Neural crest cell (in vitro differentiated cells): ENCODE data around the gene SPRED1. TPM values are rescaled to one million over a fixed set of nuclear protein-coding genes. Genes with fewer than 3 reads are reported as not detected.
A peak's percentile ranks its signal among the peaks of the same experiment; 100 is the strongest.

Source experiments
- DNase-seq: peaks from one replicate; pipeline ENCODE4 v3.0.0; 2021; ENCODE audit warnings: low read depth, mixed read lengths, low spot score
- H3K27ac Mint-ChIP-seq: one replicate; pipeline ENCODE4 v1.8.0; 2021; ENCODE audit warnings: mild to moderate bottlenecking, mixed read lengths; ENCODE audit not compliant: unreplicated experiment
- H3K27me3 Mint-ChIP-seq: 2 replicates; pipeline ENCODE4 v1.8.0; 2021; ENCODE audit warnings: low read depth, mild to moderate bottlenecking, mixed read lengths
- H3K36me3 Mint-ChIP-seq: 2 replicates; pipeline ENCODE4 v1.8.0; 2021; ENCODE audit warnings: low read depth, mild to moderate bottlenecking, mixed read lengths
- H3K4me1 Mint-ChIP-seq: 2 replicates; pipeline ENCODE4 v1.8.0; 2021; ENCODE audit warnings: mixed read lengths
- H3K4me3 Mint-ChIP-seq: one replicate; pipeline ENCODE4 v1.8.0; 2021; ENCODE audit warnings: mild to moderate bottlenecking, mixed read lengths
- H3K9me3 Mint-ChIP-seq: 2 replicates; pipeline ENCODE4 v1.8.0; 2021; ENCODE audit warnings: mixed read lengths
- long read RNA-seq: library from polyadenylated mRNA; unstranded; transcript quantifications from one replicate; pipeline ENCODE4 v2.0.0, GENCODE V29; 2020
- total RNA-seq: library from RNA; stranded (reverse); gene quantifications from 2 replicates; pipeline ENCODE4 v1.2.1, GENCODE V29; 2021
- TF ChIP-seq, protein P1 (sequence below): fragments of 200-600 bp; sonication (generic); conservative IDR thresholded peaks from 2 replicates; pipeline ENCODE4 v1.5.0; 2021; ENCODE audit warnings: antibody characterized with exemption, mild to moderate bottlenecking

SPRED1 gene
- 40.0 and 44.2 TPM in 2 replicates for total RNA-seq
- long read RNA-seq, partial matches to known transcripts: 0 of 14 reads
- long read RNA-seq, other reads (novel, unspliced or antisense): 14 of 14 reads

DNA sequence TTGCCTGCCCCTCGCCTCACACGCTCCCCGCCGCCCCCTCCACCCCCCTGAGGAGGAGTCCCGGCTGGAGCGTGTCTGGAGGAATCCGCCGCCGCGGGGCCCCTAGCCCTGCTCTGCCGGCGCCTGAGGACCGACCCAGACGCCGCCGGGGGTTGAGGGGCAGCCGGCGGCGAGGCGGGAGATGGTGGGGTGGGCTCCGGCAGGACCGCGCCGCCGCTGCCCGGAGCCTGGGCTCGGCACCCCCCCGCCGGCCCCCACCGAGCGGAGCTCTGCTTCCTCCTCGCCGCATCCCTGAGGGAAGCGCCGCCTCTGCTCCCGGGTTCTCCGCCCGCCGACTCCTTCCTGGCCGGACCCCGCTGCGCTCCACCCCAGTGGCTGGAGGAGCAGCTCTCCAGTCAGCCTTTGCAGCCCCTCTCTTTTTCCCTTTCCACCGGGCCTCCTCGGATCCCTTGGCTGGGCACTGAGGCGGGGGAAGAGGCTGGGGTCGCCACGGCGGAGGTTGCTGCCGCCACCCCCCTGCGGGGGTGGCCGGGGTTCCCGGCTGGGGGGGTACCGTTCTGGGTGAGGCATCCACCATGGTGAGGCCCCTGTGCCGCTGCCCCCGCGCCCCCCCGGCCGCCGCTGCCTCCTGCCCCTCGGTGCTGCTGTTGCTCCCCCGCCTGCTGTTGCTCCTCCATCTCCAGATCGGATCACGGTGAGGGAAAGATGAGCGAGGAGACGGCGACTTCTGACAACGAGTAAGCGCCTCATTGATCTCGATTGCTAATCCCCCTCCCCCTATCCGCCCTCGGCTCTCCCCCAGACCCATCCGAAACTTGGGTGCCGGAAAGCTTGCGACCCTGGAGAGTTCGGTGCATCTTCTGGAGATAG is at the start of gene SPRED1:
Gene SPRED1 (plus strand): TSS at position 356 of the 870 bp plus-strand sequence. CDS start 350 bp downstream, at position 706.
- Mint-ChIP-seq H3K27me3 (peaks cover 11% of the 10 kb centered on the region), H3K9me3 (no peaks in the 10 kb centered on the region), H3K27ac (peak within 1 kb of the TSS; percentile 98), H3K36me3 (peaks cover 3% of the 10 kb centered on the region), H3K4me3 (peak within 1 kb of the TSS; percentile 98), H3K4me1 (peaks cover 66% of the 10 kb centered on the region)
- TF ChIP-seq, protein P1, sequence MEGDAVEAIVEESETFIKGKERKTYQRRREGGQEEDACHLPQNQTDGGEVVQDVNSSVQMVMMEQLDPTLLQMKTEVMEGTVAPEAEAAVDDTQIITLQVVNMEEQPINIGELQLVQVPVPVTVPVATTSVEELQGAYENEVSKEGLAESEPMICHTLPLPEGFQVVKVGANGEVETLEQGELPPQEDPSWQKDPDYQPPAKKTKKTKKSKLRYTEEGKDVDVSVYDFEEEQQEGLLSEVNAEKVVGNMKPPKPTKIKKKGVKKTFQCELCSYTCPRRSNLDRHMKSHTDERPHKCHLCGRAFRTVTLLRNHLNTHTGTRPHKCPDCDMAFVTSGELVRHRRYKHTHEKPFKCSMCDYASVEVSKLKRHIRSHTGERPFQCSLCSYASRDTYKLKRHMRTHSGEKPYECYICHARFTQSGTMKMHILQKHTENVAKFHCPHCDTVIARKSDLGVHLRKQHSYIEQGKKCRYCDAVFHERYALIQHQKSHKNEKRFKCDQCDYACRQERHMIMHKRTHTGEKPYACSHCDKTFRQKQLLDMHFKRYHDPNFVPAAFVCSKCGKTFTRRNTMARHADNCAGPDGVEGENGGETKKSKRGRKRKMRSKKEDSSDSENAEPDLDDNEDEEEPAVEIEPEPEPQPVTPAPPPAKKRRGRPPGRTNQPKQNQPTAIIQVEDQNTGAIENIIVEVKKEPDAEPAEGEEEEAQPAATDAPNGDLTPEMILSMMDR: no peak
- DNase-seq: peak; percentile 31

- Mint-ChIP-seq H3K36me3 (no peaks in the 10 kb centered on the region), H3K27me3 (no peaks in the 10 kb centered on the region), H3K4me3 (no peak overlapping the region), H3K4me1 (peaks cover 35% of the 10 kb centered on the region), H3K9me3 (no peaks in the 10 kb centered on the region), H3K27ac (no peak overlapping the region)
- TF ChIP-seq, protein P1: no peak
- DNase-seq: no peak
Observed at GRCh38 chr15:38205526-38206272, 46.9 kb upstream of the SPRED1 start.

DNA sequence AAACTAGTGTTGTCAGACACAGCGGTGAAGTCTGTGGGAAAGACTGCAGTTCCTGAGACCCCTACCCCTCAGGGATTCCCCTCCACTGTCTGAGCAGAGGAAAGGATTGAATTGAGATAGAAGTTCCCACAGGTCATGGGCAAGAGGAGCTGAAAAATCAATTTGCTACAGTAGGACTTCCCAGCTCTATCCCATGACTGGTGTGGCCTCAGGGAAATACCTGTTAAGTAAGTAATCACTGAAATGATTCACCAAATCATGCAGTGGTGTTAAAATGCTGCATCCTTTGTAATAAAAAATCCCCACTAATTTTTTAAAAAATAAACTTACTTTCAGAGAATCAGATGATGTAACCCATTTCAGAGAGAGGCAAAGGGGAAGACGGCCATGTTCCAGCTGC is 45.0 kb upstream of the SPRED1 start:
- TF ChIP-seq, protein P1: no peak
- H3K9me3 Mint-ChIP-seq: peaks cover 4% of the 10 kb centered on the region
- H3K36me3 Mint-ChIP-seq: no peaks in the 10 kb centered on the region
- H3K27ac Mint-ChIP-seq: peak overlapping the region; percentile 16
- no peaks in the 10 kb centered on the region for H3K27me3 Mint-ChIP-seq
- DNase-seq: no peak
- no peak overlapping the region for H3K4me3 Mint-ChIP-seq
- H3K4me1 Mint-ChIP-seq: peaks cover 25% of the 10 kb centered on the region

DNA sequence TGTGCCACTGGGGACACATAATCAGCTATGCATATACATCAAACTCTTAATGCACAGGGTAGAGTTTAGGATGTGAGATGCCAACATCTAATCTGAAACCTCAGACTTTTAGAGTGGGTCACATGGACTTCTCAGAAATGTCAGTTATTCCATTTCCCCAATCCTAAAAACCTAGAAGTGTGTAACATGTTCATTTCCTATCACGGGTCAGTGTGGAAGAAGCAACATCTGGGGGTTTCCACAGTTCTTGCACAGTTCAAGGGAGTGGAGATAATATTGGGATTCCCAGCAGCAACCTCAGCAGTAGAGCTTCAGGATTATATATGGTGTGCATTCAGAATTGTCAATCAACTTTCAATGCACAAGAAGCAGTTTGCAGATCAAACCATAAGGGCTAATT is 44.4 kb upstream of the SPRED1 start:
- no peaks in the 10 kb centered on the region for H3K27me3 Mint-ChIP-seq
- TF ChIP-seq, protein P1: no peak
- no peak overlapping the region for H3K4me3 Mint-ChIP-seq
- H3K36me3 Mint-ChIP-seq: no peaks in the 10 kb centered on the region
- H3K27ac Mint-ChIP-seq: no peak overlapping the region
- no peak for DNase-seq
- H3K9me3 Mint-ChIP-seq: peaks cover 4% of the 10 kb centered on the region
- H3K4me1 Mint-ChIP-seq: peaks cover 30% of the 10 kb centered on the region

- peaks cover 4% of the 10 kb centered on the region for H3K9me3 Mint-ChIP-seq
- TF ChIP-seq, protein P1: no peak
- peaks cover 30% of the 10 kb centered on the region for H3K4me1 Mint-ChIP-seq
- no peak overlapping the region for H3K27ac Mint-ChIP-seq
- H3K36me3 Mint-ChIP-seq: no peaks in the 10 kb centered on the region
- no peak overlapping the region for H3K4me3 Mint-ChIP-seq
- H3K27me3 Mint-ChIP-seq: no peaks in the 10 kb centered on the region
- no peak for DNase-seq
Observed at GRCh38 chr15:38208779-38209178, 43.9 kb upstream of the SPRED1 start.
